HEK293T (cell line): ENCODE measurements around the gene MYNN.
"Not testable (repeated sequence)": the region's sequence is repeated elsewhere in the genome, so short reads cannot be mapped to it uniquely, and the experiment has no call there.

Experiments used
- CTCF ChIA-PET: fragments of 350-600 bp; formaldehyde crosslinking; extraction: SDS; loops from one replicate; lab custom pipeline; 2021; ENCODE audit warnings: antibody characterized with exemption, inconsistent platforms; lab: Yijun Ruan, JAX
- POLR2A ChIA-PET: fragments of 350-600 bp; formaldehyde crosslinking; extraction: SDS; loops from one replicate; lab custom pipeline; 2020; ENCODE audit warnings: antibody characterized with exemption, inconsistent platforms; lab: Yijun Ruan, JAX
- DNase-seq: peaks from one replicate; pipeline ENCODE4 v3.0.0; 2012; ENCODE audit warnings: mixed read lengths; ENCODE audit errors: extremely low spot score
- ARNT ChIP-seq: fragments of 450-650 bp; IDR thresholded peaks from 2 replicates; pipeline ENCODE4 v1.6.1; 2017; ENCODE audit warnings: mild to moderate bottlenecking
- BHLHE40 ChIP-seq: fragments of 450-650 bp; IDR thresholded peaks from 2 replicates; pipeline ENCODE4 v1.6.1; 2016; ENCODE audit warnings: mild to moderate bottlenecking, moderate library complexity, borderline replicate concordance
- CTBP1 ChIP-seq: fragments of 450-650 bp; IDR thresholded peaks from 2 replicates; pipeline ENCODE4 v1.6.1; 2016; ENCODE audit warnings: borderline replicate concordance
- ELF4 ChIP-seq: fragments of 450-650 bp; IDR thresholded peaks from 2 replicates; pipeline ENCODE4 v1.6.1; 2017; ENCODE audit warnings: antibody characterized with exemption
- FOXA1 ChIP-seq: fragments of 450-650 bp; IDR thresholded peaks from 2 replicates; pipeline ENCODE4 v1.6.1; 2016; ENCODE audit warnings: mild to moderate bottlenecking
- FOXK2 ChIP-seq: fragments of 450-650 bp; IDR thresholded peaks from 2 replicates; pipeline ENCODE4 v1.6.1; 2016; ENCODE audit warnings: mild to moderate bottlenecking
- FOXM1 ChIP-seq: fragments of 450-650 bp; IDR thresholded peaks from 2 replicates; pipeline ENCODE4 v1.6.1; 2017; ENCODE audit warnings: mild to moderate bottlenecking, borderline replicate concordance
- HDGF ChIP-seq: fragments of 450-650 bp; IDR thresholded peaks from 2 replicates; pipeline ENCODE4 v1.6.1; 2017; ENCODE audit warnings: antibody characterized with exemption, borderline replicate concordance
- L3MBTL2 ChIP-seq: fragments of 450-650 bp; conservative IDR thresholded peaks from 2 replicates; pipeline ENCODE4 v1.6.1; 2016; ENCODE audit warnings: mild to moderate bottlenecking
- LEF1 ChIP-seq: fragments of 450-650 bp; IDR thresholded peaks from 2 replicates; pipeline ENCODE4 v1.6.1; 2017; ENCODE audit warnings: mild to moderate bottlenecking, borderline replicate concordance
- NFRKB ChIP-seq: fragments of 450-650 bp; IDR thresholded peaks from 2 replicates; pipeline ENCODE4 v1.6.1; 2016; ENCODE audit warnings: mild to moderate bottlenecking, moderate library complexity
- PKNOX1 ChIP-seq: fragments of 450-650 bp; IDR thresholded peaks from 2 replicates; pipeline ENCODE4 v1.6.1; 2016
- SP1 ChIP-seq: fragments of 450-650 bp; IDR thresholded peaks from 2 replicates; pipeline ENCODE4 v1.6.1; 2017
- SUZ12 ChIP-seq: fragments of 450-650 bp; IDR thresholded peaks from 2 replicates; pipeline ENCODE4 v1.6.1; 2016; ENCODE audit warnings: mild to moderate bottlenecking
- TARDBP ChIP-seq: fragments of 450-650 bp; IDR thresholded peaks from 2 replicates; pipeline ENCODE4 v1.6.1; 2016
- ZNF384 ChIP-seq: fragments of 450-650 bp; IDR thresholded peaks from 2 replicates; pipeline ENCODE4 v1.6.1; 2016

MYNN gene

GRCh38 chr3:169772897-169773816 is at the start of gene MYNN:
TSS of gene MYNN (plus strand) at chr3:169773396. CDS start at chr3:169774296, 900 bp downstream.
- ChIA-PET POLR2A (interaction anchor here (0.5 to 2.1 kb wide), 5 partner anchors 9 to 238 kb away, joined by 3 to 18 read pairs (median 4); partner anchors contain the start of genes LRRC34, LRRIQ4 and TERC), CTCF (no interaction called here)
- DNase-seq, result peak; percentile 74
- peak; percentile 68 for TF ChIP-seq TARDBP
- no peak for TF ChIP-seq BHLHE40
- TF ChIP-seq ELF4, result peak; percentile 49; the same call in 1 of the 2 replicates
- TF ChIP-seq FOXM1, result no peak
- TF ChIP-seq ARNT, result no peak
- TF ChIP-seq HDGF, result no peak
- peak; percentile 25; the same call in 1 of the 2 replicates for TF ChIP-seq PKNOX1
- no peak for TF ChIP-seq L3MBTL2
- TF ChIP-seq SP1, result no peak
- peak; percentile 53; the same call in 1 of the 2 replicates for TF ChIP-seq NFRKB
- TF ChIP-seq FOXA1, result no peak
- no peak for TF ChIP-seq ZNF384
- TF ChIP-seq LEF1, result no peak
- no peak for TF ChIP-seq SUZ12

GRCh38 chr3:169731857-169732256 is 41.3 kb upstream of the MYNN start:
- POLR2A ChIA-PET, CTCF ChIA-PET, DNase-seq: not testable (repeated sequence)

- POLR2A ChIA-PET, result no interaction called here
- CTCF ChIA-PET, result no interaction called here
- DNase-seq, result no peak
- no peak for TF ChIP-seq ARNT
- no peak for TF ChIP-seq FOXM1
- no peak for TF ChIP-seq L3MBTL2
- TF ChIP-seq LEF1, result no peak
- TF ChIP-seq TARDBP, result no peak
- no peak for TF ChIP-seq ELF4
- TF ChIP-seq SP1, result no peak
- TF ChIP-seq CTBP1, result no peak
- TF ChIP-seq PKNOX1, result no peak
- TF ChIP-seq ZNF384, result no peak
- no peak for TF ChIP-seq FOXK2
- no peak for TF ChIP-seq NFRKB
- no peak for TF ChIP-seq BHLHE40
- no peak for TF ChIP-seq HDGF
- TF ChIP-seq FOXA1, result no peak
Measured at GRCh38 chr3:169739067-169739466, 34.1 kb upstream of the MYNN start.

GRCh38 chr3:169744366-169745054 is 28.7 kb upstream of the MYNN start:
- no peak for TF ChIP-seq LEF1
- peak; percentile 85 for TF ChIP-seq ZNF384
- peak; percentile 81 for TF ChIP-seq PKNOX1
- ChIA-PET POLR2A (no interaction called here), CTCF (interaction anchor here (0.7 to 1.3 kb wide), 4 partner anchors 76 to 644 kb away, joined by 3 to 4 read pairs (median 3); no protein-coding TSS in a partner anchor)
- peak; percentile 28 for DNase-seq

- DNase-seq, result no peak
- TF ChIP-seq LEF1 (no peak), SP1 (no peak), NFRKB (no peak), ARNT (no peak), FOXM1 (no peak), SUZ12 (no peak), ELF4 (no peak)
Measured at GRCh38 chr3:169746924-169747323, 26.3 kb upstream of the MYNN start.

GRCh38 chr3:169748670-169749069 is 24.5 kb upstream of the MYNN start:
- DNase-seq, result no peak
- TF ChIP-seq HDGF (no peak), LEF1 (no peak), SUZ12 (no peak), ARNT (no peak), L3MBTL2 (no peak), ELF4 (no peak), BHLHE40 (no peak), TARDBP (no peak), FOXK2 (no peak), CTBP1 (no peak)
- POLR2A ChIA-PET, result no interaction called here
- CTCF ChIA-PET, result no interaction called here

More at GRCh38 chr3:169746924-169747323, 26.3 kb upstream of the MYNN start:
- CTCF ChIA-PET, result no interaction called here
- POLR2A ChIA-PET, result no interaction called here
